ENCODE measurements around the gene CDC25B. TPM values are rescaled to one million over a fixed set of nuclear protein-coding genes. Genes with fewer than 3 reads are reported as not detected.
"Not testable (repeated sequence)": the region's sequence is repeated elsewhere in the genome, so short reads cannot be mapped to it uniquely, and the experiment has no call there.

Gene CDC25B
- total RNA-seq, 1 donor, result 25.2 TPM

GRCh38 chr20:3843990-3844619 is 48.0 kb downstream of the CDC25B start:
- H3K9me3 ChIP-seq (ENCODE audit: low read depth, low read length); H3K27me3 ChIP-seq (ENCODE audit: insufficient read depth, low read length); H3K4me3 ChIP-seq (ENCODE audit: low read length): not testable (repeated sequence)
- peaks cover 33% of the 10 kb centered on the region for H3K4me1 ChIP-seq (ENCODE audit: insufficient read depth, low read length)

GRCh38 chr20:3846378-3846739 is 50.2 kb downstream of the CDC25B start:
- H3K27me3 ChIP-seq (ENCODE audit: insufficient read depth, low read length), result no peaks in the 10 kb centered on the region
- H3K4me3 ChIP-seq (ENCODE audit: low read length), result peak overlapping the region; percentile 86
- no peaks in the 10 kb centered on the region for H3K9me3 ChIP-seq (ENCODE audit: low read depth, low read length)
- H3K4me1 ChIP-seq (ENCODE audit: insufficient read depth, low read length), result peaks cover 27% of the 10 kb centered on the region

GRCh38 chr20:3846740-3847428 is 50.8 kb downstream of the CDC25B start, which contains the start of gene MAVS:
Gene MAVS, plus strand, starts transcription at chr20:3846834. Its CDS starts 7,791 bp downstream, at chr20:3854625.
- Histone ChIP-seq H3K4me1 (ENCODE audit: insufficient read depth, low read length) (peaks cover 27% of the 10 kb centered on the region), H3K9me3 (ENCODE audit: low read depth, low read length) (no peaks in the 10 kb centered on the region), H3K4me3 (ENCODE audit: low read length) (peak within 1 kb of the TSS; percentile 86), H3K27me3 (ENCODE audit: insufficient read depth, low read length) (no peaks in the 10 kb centered on the region)

GRCh38 chr20:3847429-3847940 is 51.4 kb downstream of the CDC25B start:
- Histone ChIP-seq H3K9me3 (ENCODE audit: low read depth, low read length) (no peaks in the 10 kb centered on the region), H3K4me3 (ENCODE audit: low read length) (peak overlapping the region; percentile 86), H3K4me1 (ENCODE audit: insufficient read depth, low read length) (peaks cover 27% of the 10 kb centered on the region), H3K27me3 (ENCODE audit: insufficient read depth, low read length) (no peaks in the 10 kb centered on the region)

- H3K9me3 ChIP-seq (ENCODE audit: low read depth, low read length), result no peaks in the 10 kb centered on the region
- H3K4me1 ChIP-seq (ENCODE audit: insufficient read depth, low read length), result peaks cover 27% of the 10 kb centered on the region
- H3K4me3 ChIP-seq (ENCODE audit: low read length), result no peak overlapping the region
- no peaks in the 10 kb centered on the region for H3K27me3 ChIP-seq (ENCODE audit: insufficient read depth, low read length)
Observed at GRCh38 chr20:3848565-3848964, 52.5 kb downstream of the CDC25B start.

GRCh38 chr20:3854462-3854871 is 58.4 kb downstream of the CDC25B start:
- peaks cover 10% of the 10 kb centered on the region for H3K4me1 ChIP-seq (ENCODE audit: insufficient read depth, low read length)
- H3K27me3 ChIP-seq (ENCODE audit: insufficient read depth, low read length), result no peaks in the 10 kb centered on the region
- no peaks in the 10 kb centered on the region for H3K9me3 ChIP-seq (ENCODE audit: low read depth, low read length)
- no peak overlapping the region for H3K4me3 ChIP-seq (ENCODE audit: low read length)

Other genes with a start within 250 kb of the CDC25B start
- gene GFRA4, start 132.9 kb upstream of the CDC25B start, total RNA-seq, result not detected
- gene ADAM33, start 114.3 kb upstream of the CDC25B start, total RNA-seq, result under 0.01 TPM
- 0.73 TPM for gene SIGLEC1, start 83.7 kb upstream of the CDC25B start, total RNA-seq
- not detected for gene HSPA12B, start 63.6 kb upstream of the CDC25B start, total RNA-seq
- 15.5 TPM for gene ADISSP, start 28.6 kb upstream of the CDC25B start, total RNA-seq
- not detected for gene SPEF1, start 14.9 kb upstream of the CDC25B start, total RNA-seq
- 45.5 TPM for gene CENPB, start 9.6 kb upstream of the CDC25B start, total RNA-seq
- 3.9 TPM for gene AP5S1, start 24.2 kb downstream of the CDC25B start, total RNA-seq
- gene MAVS, start 50.5 kb downstream of the CDC25B start, total RNA-seq, result 6.0 TPM
- 77.3 TPM for gene PANK2, start 93.1 kb downstream of the CDC25B start, total RNA-seq
- 8.8 TPM for gene RNF24, start 219.2 kb downstream of the CDC25B start, total RNA-seq